Lung (tissue), 12 donors: ENCODE measurements around the gene PRSS1. TPM values are rescaled to one million over a fixed set of nuclear protein-coding genes. Genes with fewer than 3 reads are reported as not detected.
"Not testable (repeated sequence)": the region's sequence is repeated elsewhere in the genome, so short reads cannot be mapped to it uniquely, and the experiment has no call there.

Experiments used
- ATAC-seq: fragments of 200-7000 bp; cut with Tn5 transposase; one replicate; pipeline ENCODE4 v1.9.1; 2020; ENCODE audit warnings: moderate number of reproducible peaks; ENCODE audit not compliant: insufficient read depth, low FRiP score
- DNase-seq, 3 donors: peaks; one replicate each; pipeline ENCODE4 v3.0.0-alpha.2; 2013 to 2017
- H3K27ac ChIP-seq, 2 donors: one replicate each; pipeline ENCODE4 v1.5.1; 2013; ENCODE audit warnings: mild to moderate bottlenecking in 2 of 2, moderate library complexity in 2 of 2, control low read depth in 1 of 2, inconsistent platforms in 1 of 2, low read depth in 1 of 2, low read length in 1 of 2
- H3K27me3 ChIP-seq, 3 donors: one replicate each; pipeline ENCODE4 v1.5.1; 2013; ENCODE audit warnings: low read length in 2 of 3; ENCODE audit not compliant: control insufficient read depth in 3 of 3, insufficient read depth in 3 of 3
- H3K36me3 ChIP-seq, 4 donors: one replicate each; pipeline ENCODE4 v1.5.1; 2013; ENCODE audit warnings: low read length in 4 of 4, mild to moderate bottlenecking in 1 of 4, moderate library complexity in 1 of 4; ENCODE audit not compliant: control insufficient read depth in 4 of 4, insufficient read depth in 4 of 4
- H3K4me1 ChIP-seq, 5 donors: one replicate each; pipeline ENCODE4 v1.5.1; 2013; ENCODE audit warnings: low read length in 5 of 5, mild to moderate bottlenecking in 2 of 5, moderate library complexity in 1 of 5; ENCODE audit not compliant: control insufficient read depth in 5 of 5, insufficient read depth in 5 of 5
- H3K4me3 ChIP-seq: one replicate; pipeline ENCODE4 v1.5.1; 2013; ENCODE audit warnings: mild to moderate bottlenecking, control low read depth, moderate library complexity
- H3K9ac ChIP-seq, 2 donors: one replicate each; pipeline ENCODE4 v1.5.1; 2013; ENCODE audit warnings: low read length in 2 of 2, control low read depth in 1 of 2; ENCODE audit not compliant: insufficient read depth in 1 of 2
- H3K9me3 ChIP-seq, 4 donors: one replicate each; pipeline ENCODE4 v1.5.1; 2013; ENCODE audit warnings: low read length in 3 of 4, mild to moderate bottlenecking in 1 of 4, moderate library complexity in 1 of 4; ENCODE audit not compliant: control insufficient read depth in 4 of 4, insufficient read depth in 3 of 4
- WGBS, 2 donors: extraction: QIAGEN DNeasy Blood & Tissue Kit; methylation state at CpG; one replicate each; pipeline ENCODE4 v1.1.7; 2013; 5-methylcytosine and 5-hydroxymethylcytosine counted together
- polyA plus RNA-seq, 2 donors: library from polyadenylated mRNA; stranded (reverse); fragments of 200-250 nt; gene quantifications; one replicate each; pipeline ENCODE4 v1.2.1, GENCODE V29; 2013
- total RNA-seq, 2 donors: library from RNA; depleted of rRNA in 1 of 2; stranded (reverse); fragments of >200 nt in 1 of 2; gene quantifications; one replicate each; pipeline ENCODE4 v1.2.1, GENCODE V29; 2014 to 2021
- TF ChIP-seq, protein P1 (sequence below): IDR thresholded peaks from 2 replicates; pipeline ENCODE4 v1.5.1; 2012; ENCODE audit warnings: mild to moderate bottlenecking; ENCODE audit errors: control extremely low read depth, extremely low read depth
- donor health status: control.
- donor health status: control.
- donor health status: Bipolar disorder and iron deficiency.
- donor health status: healthy.
- donor health status: DM: yes; HTN: yes; CAD: no.

Gene PRSS1
- total and polyA plus RNA-seq, 4 donors, result 0.41 to 16.8 (median 1.1) TPM; not detected in 1

DNA sequence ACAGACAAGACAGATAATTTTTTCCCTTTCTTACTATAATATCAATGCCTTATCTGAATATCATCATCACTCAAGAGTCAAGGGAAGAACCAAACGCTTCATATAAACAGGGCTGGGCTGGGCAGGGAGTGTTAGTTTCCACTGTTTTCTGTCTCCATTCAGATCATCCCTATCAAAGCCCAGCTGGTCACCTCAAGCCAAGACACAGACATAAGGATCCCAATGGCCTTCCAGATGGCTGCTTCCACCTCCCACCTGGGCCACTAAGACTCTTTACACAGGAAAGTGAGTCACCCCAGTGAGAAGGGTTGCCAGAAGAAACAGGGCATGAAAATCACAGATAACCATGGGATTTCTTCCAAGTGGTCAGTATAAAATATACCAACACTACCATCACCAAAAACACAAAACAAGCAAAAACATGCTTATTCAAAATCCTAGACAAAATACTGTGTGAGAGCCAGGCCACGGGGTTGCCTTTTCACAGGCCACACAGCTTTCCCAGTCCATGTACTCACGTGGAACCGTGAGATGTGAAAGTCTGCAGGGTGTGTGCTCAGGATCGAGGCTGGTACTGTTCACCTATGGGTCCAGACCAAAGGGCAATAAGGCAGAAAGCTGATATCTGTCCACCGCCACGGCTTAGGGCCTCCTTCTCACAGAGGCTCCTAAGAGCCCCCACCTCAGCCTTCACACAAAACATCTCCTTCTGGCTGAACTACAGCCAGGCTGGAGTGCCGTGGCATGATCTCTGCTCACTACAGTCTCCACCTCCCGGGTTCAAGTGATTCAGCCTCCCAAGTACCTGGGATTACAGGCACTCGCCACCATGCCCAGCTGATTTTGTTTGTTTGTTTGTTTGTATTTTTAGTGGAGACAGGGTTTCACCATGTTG, 5.7 kb downstream of the PRSS1 start:
- H3K36me3 ChIP-seq, result no peaks in the 10 kb centered on the region
- H3K9ac ChIP-seq, result no peak overlapping the region
- DNase-seq (no peak), ATAC-seq (no peak)
- WGBS, 2 donors, result 73 to 76% methylated on average over 10 of the region's 10 CpGs
- H3K27ac ChIP-seq, result no peak overlapping the region
- TF ChIP-seq, protein P1, sequence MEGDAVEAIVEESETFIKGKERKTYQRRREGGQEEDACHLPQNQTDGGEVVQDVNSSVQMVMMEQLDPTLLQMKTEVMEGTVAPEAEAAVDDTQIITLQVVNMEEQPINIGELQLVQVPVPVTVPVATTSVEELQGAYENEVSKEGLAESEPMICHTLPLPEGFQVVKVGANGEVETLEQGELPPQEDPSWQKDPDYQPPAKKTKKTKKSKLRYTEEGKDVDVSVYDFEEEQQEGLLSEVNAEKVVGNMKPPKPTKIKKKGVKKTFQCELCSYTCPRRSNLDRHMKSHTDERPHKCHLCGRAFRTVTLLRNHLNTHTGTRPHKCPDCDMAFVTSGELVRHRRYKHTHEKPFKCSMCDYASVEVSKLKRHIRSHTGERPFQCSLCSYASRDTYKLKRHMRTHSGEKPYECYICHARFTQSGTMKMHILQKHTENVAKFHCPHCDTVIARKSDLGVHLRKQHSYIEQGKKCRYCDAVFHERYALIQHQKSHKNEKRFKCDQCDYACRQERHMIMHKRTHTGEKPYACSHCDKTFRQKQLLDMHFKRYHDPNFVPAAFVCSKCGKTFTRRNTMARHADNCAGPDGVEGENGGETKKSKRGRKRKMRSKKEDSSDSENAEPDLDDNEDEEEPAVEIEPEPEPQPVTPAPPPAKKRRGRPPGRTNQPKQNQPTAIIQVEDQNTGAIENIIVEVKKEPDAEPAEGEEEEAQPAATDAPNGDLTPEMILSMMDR, result no peak
- H3K27me3 ChIP-seq, result no peaks in the 10 kb centered on the region
- no peak overlapping the region for H3K4me3 ChIP-seq
- no peaks in the 10 kb centered on the region for H3K9me3 ChIP-seq
- no peaks in the 10 kb centered on the region for H3K4me1 ChIP-seq

DNA sequence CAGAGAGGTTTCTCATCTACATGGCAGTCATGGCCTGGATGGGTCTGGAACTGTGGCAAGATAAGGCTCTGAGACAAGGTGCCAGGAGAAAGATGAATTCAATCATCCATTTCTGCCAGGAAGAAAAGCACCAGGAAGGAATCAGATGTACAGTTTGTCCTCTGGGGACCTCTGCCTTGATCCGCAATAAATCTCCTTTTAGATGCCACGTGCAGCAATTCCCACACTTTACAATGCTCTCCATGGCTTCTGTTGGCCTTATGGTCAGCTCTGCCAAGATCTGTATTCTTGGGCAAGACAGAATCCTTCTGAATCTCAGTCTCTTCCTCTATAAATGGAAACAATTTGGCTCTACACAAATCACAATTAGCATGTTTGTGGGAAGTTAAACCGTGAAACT, 9.0 kb downstream of the PRSS1 start:
- not testable (repeated sequence) for ATAC-seq, H3K27me3 ChIP-seq, H3K9me3 ChIP-seq, DNase-seq, H3K36me3 ChIP-seq, H3K27ac ChIP-seq, H3K9ac ChIP-seq, H3K4me3 ChIP-seq, H3K4me1 ChIP-seq
- WGBS, 2 donors, result 89 to 90% methylated on average over 2 to 3 of the region's 3 CpGs

DNA sequence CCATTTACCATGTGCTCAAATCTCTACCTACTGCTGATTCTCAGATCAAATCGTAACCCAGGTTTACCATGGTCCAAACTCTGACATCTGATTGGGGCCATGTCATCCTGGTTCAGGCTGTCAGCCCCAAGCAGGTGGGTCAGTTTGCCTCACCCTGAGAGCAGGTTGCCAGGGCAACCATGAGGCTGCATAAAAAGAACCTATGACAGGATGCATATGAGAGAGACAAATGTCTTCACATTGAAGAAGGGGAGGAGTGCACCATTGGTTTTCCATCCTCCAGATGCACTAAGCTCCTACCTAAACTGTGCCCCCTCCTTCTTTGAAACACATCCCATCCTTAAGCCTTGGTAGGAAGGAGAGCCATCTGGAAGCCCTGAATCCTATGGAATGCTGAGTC, 10.2 kb downstream of the PRSS1 start:
- Histone ChIP-seq H3K36me3 (no peaks in the 10 kb centered on the region), H3K4me1 (no peaks in the 10 kb centered on the region), H3K9ac (no peak overlapping the region), H3K4me3 (no peak overlapping the region), H3K27me3 (no peaks in the 10 kb centered on the region), H3K27ac (no peak overlapping the region), H3K9me3 (no peaks in the 10 kb centered on the region)
- TF ChIP-seq, protein P1, result no peak
- WGBS, 2 donors, result 93 to 96% methylated on average over 1 of the region's 1 CpG
- ATAC-seq, result no peak
- no peak for DNase-seq

DNA sequence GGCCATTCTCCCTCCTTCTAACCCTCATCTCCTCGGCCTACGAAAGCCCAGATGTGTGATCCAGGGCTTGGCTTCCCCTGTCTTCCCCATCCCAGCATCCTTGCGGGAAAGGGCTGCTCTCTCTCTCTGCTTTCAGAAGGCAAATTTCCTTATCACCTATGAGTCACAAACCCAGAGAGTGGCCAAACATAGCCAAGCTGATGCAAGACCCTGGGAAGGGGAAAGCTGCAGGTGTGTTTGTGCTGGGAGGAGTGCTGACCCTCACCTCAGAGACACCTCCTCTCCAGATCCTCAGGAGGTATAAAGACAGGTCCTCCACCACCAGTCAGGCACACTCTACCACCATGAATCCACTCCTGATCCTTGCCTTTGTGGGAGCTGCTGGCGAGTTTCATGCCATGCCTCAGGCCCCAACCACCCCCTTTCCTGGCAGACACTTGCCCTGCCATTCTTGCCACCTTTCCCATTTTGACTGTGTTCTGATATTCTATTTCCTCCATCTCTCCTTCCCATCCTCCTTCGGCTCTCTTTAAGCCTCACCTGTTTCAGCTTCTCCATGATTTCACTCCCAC, 10.9 kb downstream of the PRSS1 start:
- no peak for DNase-seq
- Histone ChIP-seq H3K36me3 (no peaks in the 10 kb centered on the region), H3K9ac (no peak overlapping the region), H3K9me3 (no peaks in the 10 kb centered on the region), H3K4me3 (no peak overlapping the region), H3K27ac (no peak overlapping the region), H3K4me1 (no peaks in the 10 kb centered on the region), H3K27me3 (no peaks in the 10 kb centered on the region)
- WGBS, 2 donors, result 60 to 71% methylated on average over 5 of the region's 5 CpGs
- no peak for ATAC-seq
- TF ChIP-seq, protein P1, result no peak

DNA sequence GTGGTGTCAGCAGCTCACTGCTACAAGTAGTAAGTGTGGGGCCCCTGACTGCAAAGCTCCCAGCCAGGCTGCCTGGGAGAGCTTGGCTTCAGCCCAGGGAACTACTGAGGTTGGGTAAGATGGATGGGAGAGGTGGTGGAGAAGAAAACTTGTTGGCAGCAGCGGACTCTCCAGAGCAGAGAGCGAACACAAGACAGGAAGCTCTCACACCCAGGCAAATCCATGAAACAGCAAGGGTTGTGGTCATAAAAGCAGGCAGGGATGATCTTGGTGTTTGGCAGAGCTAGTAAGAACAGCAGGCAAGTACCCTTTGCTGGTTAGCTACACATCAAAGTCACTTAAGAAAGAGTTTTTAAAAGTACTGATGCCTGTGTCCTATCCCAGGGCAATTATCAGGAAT, 12.3 kb downstream of the PRSS1 start:
- WGBS, 2 donors, result 67 to 75% methylated on average over 2 of the region's 2 CpGs
- H3K9ac ChIP-seq, H3K4me3 ChIP-seq, ATAC-seq, H3K9me3 ChIP-seq, H3K36me3 ChIP-seq, DNase-seq, H3K4me1 ChIP-seq, H3K27me3 ChIP-seq, H3K27ac ChIP-seq: not testable (repeated sequence)
